Activated CD8-positive, alpha-beta memory T cell treated with anti-CD3 and anti-CD28 coated beads, Interleukin-2, amount 10 ng/mL, durations not matched to agents 7 days and 5 days (primary cell): ENCODE measurements around the gene CD300LD. TPM values are rescaled to one million over a fixed set of nuclear protein-coding genes. Genes with fewer than 3 reads are reported as not detected.
"Not testable (repeated sequence)": the region's sequence is repeated elsewhere in the genome, so short reads cannot be mapped to it uniquely, and the experiment has no call there.

Source experiments
- ATAC-seq: fragments of 150-1000 bp; cut with Tn5 transposase; one replicate; pipeline ENCODE4 v1.10.0; 2021; ENCODE audit warnings: moderate library complexity
- CTCF ChIA-PET: fragments of 350-600 bp; sonication (Branson Sonifier 250); formaldehyde crosslinking; loops from one replicate; lab custom pipeline; 2021; ENCODE audit warnings: antibody characterized with exemption; lab: Charles Lee
- DNase-seq: peaks from one replicate; pipeline ENCODE4 v3.0.0-alpha.2; 2020
- H3K27ac Mint-ChIP-seq: one replicate; pipeline ENCODE4 v1.8.0; 2021; ENCODE audit warnings: mild to moderate bottlenecking, mixed read lengths
- H3K27me3 Mint-ChIP-seq: one replicate; pipeline ENCODE4 v1.8.0; 2021; ENCODE audit warnings: mixed read lengths
- H3K36me3 Mint-ChIP-seq: one replicate; pipeline ENCODE4 v1.8.0; 2021; ENCODE audit warnings: mild to moderate bottlenecking, mixed read lengths
- H3K4me1 Mint-ChIP-seq: one replicate; pipeline ENCODE4 v1.8.0; 2021; ENCODE audit warnings: mixed read lengths
- H3K4me3 Mint-ChIP-seq: one replicate; pipeline ENCODE4 v1.8.0; 2021; ENCODE audit warnings: mild to moderate bottlenecking, moderate library complexity, mixed read lengths
- H3K9me3 Mint-ChIP-seq: one replicate; pipeline ENCODE4 v1.8.0; 2022; ENCODE audit warnings: low read depth, mixed read lengths
- total RNA-seq, 2 experiments: library from RNA; stranded (reverse); gene quantifications; one replicate each; pipeline ENCODE4 v1.2.3, GENCODE V29; 2021

The CD300LD gene
- total RNA-seq, 2 experiments from 2014 or later = not detected

DNA sequence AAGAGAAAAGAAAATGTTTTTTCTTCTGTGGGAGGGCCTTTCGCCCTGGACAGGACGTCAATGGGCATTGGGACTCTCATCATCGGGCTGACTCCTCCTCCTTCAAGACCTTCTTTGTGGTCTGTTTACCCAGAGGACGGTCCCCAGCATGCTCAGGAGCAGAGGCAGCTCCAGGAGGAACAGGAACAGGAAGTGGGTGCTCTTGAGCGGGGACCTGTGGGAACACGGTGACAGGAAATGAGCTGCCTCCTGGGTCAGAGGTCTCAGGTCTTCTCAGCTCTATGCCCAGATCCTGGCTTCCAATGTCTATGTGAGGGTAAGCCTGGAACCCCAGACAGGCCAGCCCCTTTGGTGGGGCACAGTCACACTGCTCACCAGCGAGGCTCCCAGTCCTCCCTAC, 12.2 kb downstream of the CD300LD start:
- CTCF ChIA-PET = interaction anchor here (2.7 kb wide), 1 partner anchor 13 kb away, joined by 13 read pairs; the partner anchor contains the start of gene CD300H
- H3K4me3 Mint-ChIP-seq = no peak overlapping the region
- no peaks in the 10 kb centered on the region for H3K36me3 Mint-ChIP-seq
- H3K4me1 Mint-ChIP-seq = peaks cover 14% of the 10 kb centered on the region
- no peaks in the 10 kb centered on the region for H3K9me3 Mint-ChIP-seq
- no peak overlapping the region for H3K27ac Mint-ChIP-seq
- DNase-seq = no peak
- ATAC-seq = no peak
- H3K27me3 Mint-ChIP-seq = peaks cover 17% of the 10 kb centered on the region

DNA sequence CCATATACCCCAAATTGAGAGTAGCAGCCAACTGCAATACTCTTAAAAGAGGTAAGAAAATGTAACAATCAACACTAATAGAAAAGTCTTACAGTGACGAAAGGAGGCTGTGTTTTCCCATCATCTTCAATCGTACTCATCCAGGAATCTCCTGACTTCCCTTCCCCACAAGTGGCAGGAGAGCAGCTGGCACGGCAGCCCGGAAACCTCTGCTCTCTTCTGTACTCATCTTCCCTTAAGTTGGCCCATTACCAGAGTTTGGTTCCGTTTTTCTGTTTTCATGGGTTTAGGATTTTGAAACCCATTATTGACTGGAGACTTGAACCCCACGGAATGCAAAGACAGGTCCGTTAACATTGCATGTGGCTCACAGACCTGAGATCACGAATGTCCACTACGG, 13.1 kb downstream of the CD300LD start:
- Mint-ChIP-seq H3K27me3 (peaks cover 21% of the 10 kb centered on the region), H3K36me3 (no peaks in the 10 kb centered on the region), H3K27ac (no peak overlapping the region), H3K4me3 (no peak overlapping the region), H3K9me3 (no peaks in the 10 kb centered on the region), H3K4me1 (peaks cover 14% of the 10 kb centered on the region)
- DNase-seq (no peak), ATAC-seq (no peak)
- CTCF ChIA-PET = interaction anchor here (2.7 kb wide), 1 partner anchor 12 kb away, joined by 13 read pairs; the partner anchor contains the start of gene CD300H

DNA sequence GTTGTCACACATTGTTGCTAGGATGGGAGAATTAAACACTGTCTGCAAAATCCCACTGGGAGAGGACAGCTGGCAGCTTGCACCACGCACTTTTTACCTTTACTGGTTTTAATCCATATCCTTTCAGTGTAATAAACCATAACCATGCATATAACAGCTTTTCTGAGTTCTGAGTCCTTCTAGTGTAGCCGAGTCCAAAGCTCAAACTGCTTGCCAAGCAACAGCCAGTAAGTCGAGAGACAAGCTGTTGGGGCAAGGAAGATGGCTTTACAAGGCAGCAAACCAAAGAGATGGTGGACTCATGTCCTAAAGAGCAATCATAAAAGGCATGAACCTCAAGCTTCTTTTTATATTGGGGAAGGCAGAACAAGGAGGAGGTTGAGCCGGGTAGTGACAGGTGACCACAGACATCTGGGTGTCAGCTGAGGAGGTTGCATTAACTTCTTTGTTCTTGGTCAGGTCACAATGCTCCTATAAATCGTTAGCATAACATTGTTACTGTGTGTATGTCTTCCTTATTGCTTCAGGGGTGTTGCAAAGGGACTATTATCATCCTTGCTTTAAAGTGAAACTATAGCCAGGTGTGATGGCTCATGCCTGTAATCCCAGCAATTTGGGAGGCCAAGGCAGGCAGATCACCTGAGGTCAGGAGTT, 17.5 kb downstream of the CD300LD start:
- H3K27ac Mint-ChIP-seq = no peak overlapping the region
- no peak overlapping the region for H3K4me3 Mint-ChIP-seq
- no peaks in the 10 kb centered on the region for H3K9me3 Mint-ChIP-seq
- DNase-seq (no peak), ATAC-seq (no peak)
- H3K27me3 Mint-ChIP-seq = peaks cover 45% of the 10 kb centered on the region
- H3K4me1 Mint-ChIP-seq = peaks cover 4% of the 10 kb centered on the region
- no peaks in the 10 kb centered on the region for H3K36me3 Mint-ChIP-seq
- CTCF ChIA-PET = interaction anchor here (1.5 to 2.2 kb wide), 2 partner anchors 8 to 12 kb away, joined by 5 to 6 read pairs; no protein-coding TSS in a partner anchor

DNA sequence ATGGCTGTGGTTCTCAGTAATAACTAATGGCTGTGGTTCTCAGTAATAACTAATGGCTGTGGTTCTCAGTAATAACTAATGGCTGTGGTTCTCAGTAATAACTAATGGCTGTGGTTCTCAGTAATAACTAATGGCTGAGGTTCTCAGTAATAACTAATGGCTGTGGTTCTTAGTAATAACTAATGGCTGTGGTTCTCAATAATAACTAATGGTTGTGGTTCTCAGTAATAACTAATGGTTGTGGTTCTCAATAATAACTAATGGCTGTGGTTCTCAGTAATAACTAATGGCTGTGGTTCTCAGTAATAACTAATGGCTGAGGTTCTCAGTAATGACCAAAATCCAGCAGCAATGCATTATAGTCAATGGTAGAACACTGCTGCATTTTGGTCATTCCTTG, 18.4 kb downstream of the CD300LD start:
- not testable (repeated sequence) for H3K4me1 Mint-ChIP-seq, H3K27ac Mint-ChIP-seq, DNase-seq, ATAC-seq, H3K4me3 Mint-ChIP-seq, H3K9me3 Mint-ChIP-seq, H3K36me3 Mint-ChIP-seq
- H3K27me3 Mint-ChIP-seq = peaks cover 51% of the 10 kb centered on the region
- CTCF ChIA-PET = interaction anchor here (1.5 to 2.2 kb wide), 2 partner anchors 7 to 13 kb away, joined by 5 to 6 read pairs; no protein-coding TSS in a partner anchor

DNA sequence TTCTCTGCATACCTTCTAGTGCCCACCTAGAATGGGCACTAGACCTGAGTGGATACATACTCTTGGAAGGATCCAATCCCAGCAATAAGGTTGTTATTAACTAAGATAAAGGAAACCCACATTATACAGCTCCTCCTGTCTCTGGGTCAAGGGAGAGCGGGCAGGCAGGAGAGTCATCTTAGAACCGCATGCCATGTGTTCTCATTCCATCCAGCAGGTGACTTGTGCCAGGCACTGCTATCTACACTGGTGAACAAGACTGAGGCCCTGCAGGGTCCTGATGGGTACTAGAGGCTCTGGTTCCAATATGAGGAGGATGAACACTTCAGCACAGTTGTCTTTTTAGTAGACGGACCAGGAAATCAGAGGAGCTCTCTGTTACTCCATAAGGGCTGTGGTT, 18.9 kb downstream of the CD300LD start:
- no peak for ATAC-seq
- Mint-ChIP-seq H3K4me1 (peaks cover 10% of the 10 kb centered on the region), H3K9me3 (peaks cover 3% of the 10 kb centered on the region), H3K36me3 (no peaks in the 10 kb centered on the region), H3K4me3 (no peak overlapping the region), H3K27me3 (peaks cover 55% of the 10 kb centered on the region), H3K27ac (no peak overlapping the region)
- CTCF ChIA-PET = interaction anchor here (2.2 kb wide), 1 partner anchor 14 kb away, joined by 5 read pairs; no protein-coding TSS in a partner anchor
- no peak for DNase-seq

DNA sequence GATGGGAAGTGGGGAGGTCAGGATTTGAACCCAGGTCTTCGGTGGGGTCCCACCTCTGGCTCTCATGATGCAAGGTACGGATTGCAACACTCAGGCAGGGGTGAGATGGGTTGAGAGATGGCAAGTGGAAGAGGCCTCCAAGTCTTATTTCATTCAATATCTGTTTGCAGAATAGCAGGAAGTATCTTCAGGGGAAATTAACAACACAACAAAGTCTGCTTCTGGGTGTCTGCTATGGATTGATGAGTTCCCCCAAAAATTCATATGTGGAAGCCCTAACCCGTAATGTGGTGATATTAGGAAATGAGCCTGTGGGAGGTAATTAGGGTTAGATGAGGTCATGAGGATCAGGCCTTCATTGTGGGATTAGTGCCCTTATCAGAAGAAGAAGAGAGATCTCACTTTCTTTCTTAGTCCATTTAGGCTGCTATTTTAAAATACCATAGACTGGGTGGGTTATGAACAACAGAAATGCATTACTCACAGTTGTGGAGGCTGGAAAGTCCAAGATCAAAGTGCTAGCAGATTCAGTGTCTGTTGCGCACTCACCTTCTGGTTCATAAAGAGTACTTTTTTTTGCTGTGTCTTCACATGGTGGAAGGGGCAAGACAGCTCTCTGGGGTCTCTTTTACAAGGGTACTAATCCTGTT, 20.3 kb downstream of the CD300LD start:
- no peak overlapping the region for H3K27ac Mint-ChIP-seq
- peaks cover 58% of the 10 kb centered on the region for H3K27me3 Mint-ChIP-seq
- H3K9me3 Mint-ChIP-seq = peaks cover 3% of the 10 kb centered on the region
- H3K36me3 Mint-ChIP-seq = no peaks in the 10 kb centered on the region
- DNase-seq (no peak), ATAC-seq (no peak)
- peaks cover 10% of the 10 kb centered on the region for H3K4me1 Mint-ChIP-seq
- CTCF ChIA-PET = no interaction called here
- H3K4me3 Mint-ChIP-seq = no peak overlapping the region

DNA sequence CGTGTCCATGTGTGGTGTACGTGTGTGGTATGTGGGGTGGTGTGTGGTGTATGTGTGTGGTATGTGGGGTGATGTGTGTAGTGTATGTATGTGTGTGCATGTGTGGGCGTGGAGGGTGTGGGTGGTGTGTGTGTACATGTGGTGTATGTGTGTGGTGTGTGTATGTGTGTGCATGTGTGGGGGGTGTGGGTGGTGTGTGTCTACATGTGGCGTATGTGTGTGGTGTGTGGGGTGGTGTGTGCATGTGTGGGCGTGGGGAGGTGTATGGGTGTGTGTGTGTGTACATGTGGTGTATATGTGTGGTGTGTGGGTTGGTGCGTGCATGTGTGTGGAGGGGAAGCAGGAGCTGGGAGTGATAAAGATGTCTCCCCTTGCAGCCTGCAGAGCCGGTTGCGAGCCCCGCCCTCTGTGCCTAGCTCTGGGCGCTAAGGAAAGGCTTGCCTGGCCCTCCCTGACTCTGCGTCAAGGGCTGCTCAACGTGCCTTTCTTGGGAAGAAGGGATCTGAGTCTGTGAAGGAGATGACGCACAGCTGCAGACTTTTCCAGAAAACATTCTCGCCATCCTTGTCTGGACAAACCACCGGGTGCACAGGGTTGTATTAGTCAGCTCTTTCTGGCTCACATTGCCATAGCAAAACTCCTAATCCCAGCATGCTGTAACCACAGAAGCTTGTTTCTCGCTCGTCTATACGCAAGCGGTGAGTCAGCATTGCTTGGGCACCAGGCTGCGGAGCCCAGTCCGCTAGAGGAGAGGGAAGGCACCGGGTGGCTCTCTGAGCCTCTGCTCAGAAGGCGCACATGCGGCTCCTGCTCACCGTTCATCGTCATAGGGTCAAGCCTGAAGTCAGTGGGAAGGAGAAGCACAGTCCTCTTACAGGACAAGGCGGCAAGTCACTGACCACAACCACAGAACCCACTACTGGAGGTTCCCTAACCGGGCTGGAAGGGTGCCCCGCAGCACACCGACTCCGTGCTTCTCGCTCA, 22.8 kb downstream of the CD300LD start:
- Mint-ChIP-seq H3K27ac (no peak overlapping the region), H3K4me3 (no peak overlapping the region), H3K27me3 (peaks cover 51% of the 10 kb centered on the region), H3K9me3 (peaks cover 3% of the 10 kb centered on the region), H3K4me1 (peaks cover 10% of the 10 kb centered on the region), H3K36me3 (no peaks in the 10 kb centered on the region)
- ATAC-seq (peak; percentile 36), DNase-seq (no peak)
- CTCF ChIA-PET = interaction anchor here (0.7 to 2.3 kb wide), 2 partner anchors 88 to 168 kb away, joined by 3 to 7 read pairs; partner anchors contain the start of gene RAB37

DNA sequence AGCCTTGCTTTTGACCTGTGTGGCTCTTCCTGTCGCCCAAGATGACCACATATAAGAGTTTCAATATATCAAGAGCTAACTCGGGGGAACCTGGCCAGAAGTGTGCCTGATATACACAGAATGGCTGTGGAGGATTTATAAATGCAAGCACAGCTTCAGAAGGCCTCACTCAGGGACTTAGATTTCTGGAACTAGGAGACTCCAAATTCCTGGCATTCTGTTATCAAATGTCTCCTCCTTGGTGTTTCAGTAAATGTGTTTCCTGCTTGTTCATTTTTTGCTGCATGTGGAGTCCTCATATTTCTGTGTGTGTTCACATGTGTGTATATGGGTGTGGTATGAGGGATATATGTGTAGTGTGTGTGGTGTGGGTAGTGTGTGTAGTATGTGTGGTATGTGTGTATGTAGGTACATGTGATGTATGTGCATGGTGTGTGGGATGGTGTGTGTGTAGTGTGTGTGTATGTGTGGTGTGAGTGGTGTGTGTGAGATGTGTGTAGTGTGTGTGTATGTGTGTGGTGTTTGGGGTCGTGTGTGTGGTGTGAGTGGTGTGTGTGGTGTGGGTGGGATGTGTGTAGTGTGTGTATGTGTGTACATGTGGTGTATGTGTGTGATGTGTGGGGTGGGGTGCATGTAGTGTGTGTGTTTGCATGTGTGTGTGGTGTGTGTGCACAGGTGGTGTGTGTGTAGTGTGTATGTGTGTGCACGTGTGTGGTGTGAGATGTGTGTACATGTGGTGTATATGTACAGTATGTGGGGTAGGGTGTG, 23.8 kb downstream of the CD300LD start:
- H3K36me3 Mint-ChIP-seq = no peaks in the 10 kb centered on the region
- ATAC-seq (no peak), DNase-seq (no peak)
- H3K27me3 Mint-ChIP-seq = peaks cover 51% of the 10 kb centered on the region
- no peak overlapping the region for H3K27ac Mint-ChIP-seq
- H3K4me1 Mint-ChIP-seq = peaks cover 10% of the 10 kb centered on the region
- H3K4me3 Mint-ChIP-seq = no peak overlapping the region
- H3K9me3 Mint-ChIP-seq = peaks cover 3% of the 10 kb centered on the region
- CTCF ChIA-PET = interaction anchor here (0.6 kb wide), 1 partner anchor 94 kb away, joined by 3 read pairs; no protein-coding TSS in a partner anchor

DNA sequence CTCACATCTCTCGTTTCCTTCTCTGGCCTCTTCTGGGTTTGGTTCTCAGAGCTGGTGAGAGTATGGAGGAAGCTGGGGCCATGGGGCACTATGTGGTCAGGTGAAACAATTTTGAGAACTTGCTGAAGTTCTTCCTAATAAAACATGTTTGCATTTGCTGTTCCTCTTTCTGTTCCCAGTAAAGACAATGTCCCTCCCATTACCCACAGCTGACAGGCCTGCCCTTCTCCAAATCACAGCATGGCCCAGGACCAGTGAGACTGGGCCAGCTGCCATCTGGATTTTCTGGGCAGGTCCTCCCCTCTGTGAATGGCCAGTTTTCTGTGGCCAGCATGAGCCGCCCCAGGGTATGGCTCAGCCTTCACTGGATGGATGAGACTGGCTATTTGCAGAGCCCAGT, 24.7 kb downstream of the CD300LD start, which contains the start of gene CD300H:
TSS of gene CD300H (minus strand) at position 113 of the 400 bp plus-strand sequence.
- DNase-seq = no peak
- Mint-ChIP-seq H3K27me3 (peaks cover 44% of the 10 kb centered on the region), H3K4me3 (no peak within 1 kb of the TSS), H3K9me3 (peaks cover 3% of the 10 kb centered on the region), H3K4me1 (peaks cover 10% of the 10 kb centered on the region), H3K36me3 (no peaks in the 10 kb centered on the region), H3K27ac (no peak within 1 kb of the TSS)
- CTCF ChIA-PET = interaction anchor here (1.3 to 3.5 kb wide), 9 partner anchors 13 to 200 kb away, joined by 3 to 22 read pairs (median 8); partner anchors contain the start of genes CD300C, GPR142 and RAB37
- no peak for ATAC-seq

DNA sequence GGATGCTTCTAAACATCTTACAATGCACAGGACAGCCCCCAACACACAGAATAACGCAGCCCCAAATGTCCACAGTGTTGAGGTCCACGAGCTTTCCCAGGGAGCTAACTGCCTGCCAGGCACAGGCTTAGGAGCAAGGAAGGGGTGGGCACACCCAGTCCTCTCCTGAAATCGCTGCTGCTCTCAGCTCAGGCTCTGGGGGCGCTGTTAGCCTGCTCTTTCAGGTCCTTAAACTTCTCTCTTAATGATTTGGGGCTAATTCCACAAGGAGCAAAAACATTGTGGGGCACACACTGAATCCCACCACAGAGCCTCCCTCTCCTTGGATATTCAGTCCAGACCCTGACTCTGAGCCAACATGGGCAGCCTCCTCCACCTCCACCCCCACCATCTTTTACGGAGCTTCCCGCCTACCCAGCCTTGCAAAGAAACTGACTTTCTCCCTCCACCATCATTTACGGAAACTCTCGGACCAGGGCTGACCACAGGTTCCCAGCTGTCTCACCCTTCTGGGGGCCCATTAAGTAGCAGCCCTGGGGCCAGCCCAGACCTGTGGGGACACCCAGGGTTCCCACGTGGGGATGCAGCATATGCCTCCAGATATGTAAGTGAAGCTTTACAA, 25.8 kb downstream of the CD300LD start:
- CTCF ChIA-PET = interaction anchor here (0.6 to 3.5 kb wide), 33 partner anchors 8 to 292 kb away, joined by 3 to 22 read pairs (median 4); partner anchors contain the start of genes CD300C, CD300LB, CD300LD and GPR142
- DNase-seq (peak; percentile 53), ATAC-seq (peak; percentile 45)
- H3K36me3 Mint-ChIP-seq = no peaks in the 10 kb centered on the region
- H3K9me3 Mint-ChIP-seq = peaks cover 3% of the 10 kb centered on the region
- no peak overlapping the region for H3K27ac Mint-ChIP-seq
- H3K4me1 Mint-ChIP-seq = peaks cover 10% of the 10 kb centered on the region
- H3K4me3 Mint-ChIP-seq = no peak overlapping the region
- peaks cover 43% of the 10 kb centered on the region for H3K27me3 Mint-ChIP-seq

DNA sequence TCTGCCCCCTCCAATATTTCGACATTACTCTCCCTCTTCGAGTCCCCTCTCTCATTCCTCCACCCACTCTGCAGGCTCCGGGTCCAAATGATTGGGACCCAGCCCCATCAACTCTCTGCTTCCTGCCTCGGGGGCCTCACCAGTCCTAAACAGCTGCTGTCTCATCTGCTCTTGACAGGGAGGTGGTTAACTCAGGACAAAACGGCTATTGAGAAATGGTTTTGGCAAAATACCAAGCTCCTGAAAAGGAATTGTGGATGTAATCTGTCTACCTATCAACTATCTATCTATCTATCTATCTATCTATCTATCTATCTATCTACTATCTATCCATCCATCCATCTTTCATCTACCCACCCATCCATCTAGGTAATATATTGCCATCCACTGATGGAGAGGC, 27.0 kb downstream of the CD300LD start:
- Mint-ChIP-seq H3K9me3 (peaks cover 3% of the 10 kb centered on the region), H3K4me3 (no peak overlapping the region), H3K27me3 (peaks cover 37% of the 10 kb centered on the region), H3K36me3 (no peaks in the 10 kb centered on the region), H3K4me1 (peaks cover 10% of the 10 kb centered on the region), H3K27ac (no peak overlapping the region)
- DNase-seq (no peak), ATAC-seq (no peak)
- CTCF ChIA-PET = interaction anchor here (0.7 to 3.5 kb wide), 8 partner anchors 8 to 171 kb away, joined by 3 to 22 read pairs (median 4); no protein-coding TSS in a partner anchor

DNA sequence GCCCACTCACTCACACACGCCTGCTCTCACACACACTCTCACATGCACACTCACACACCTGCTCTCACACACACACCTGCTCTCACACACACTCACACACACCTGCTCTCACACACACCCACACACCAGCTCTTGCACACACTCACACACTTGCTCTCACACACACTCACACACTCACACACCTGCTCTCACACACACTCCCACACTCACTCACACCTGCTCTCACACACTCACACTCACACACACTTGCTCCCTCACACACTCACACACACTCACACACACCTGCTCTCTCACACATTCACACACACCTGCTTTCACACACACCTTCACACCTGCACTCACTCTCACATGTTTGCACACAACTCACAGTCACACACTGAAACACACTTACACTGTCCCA, 28.7 kb downstream of the CD300LD start:
- Mint-ChIP-seq H3K4me1 (peaks cover 8% of the 10 kb centered on the region), H3K27me3 (peaks cover 25% of the 10 kb centered on the region), H3K27ac (no peak overlapping the region), H3K9me3 (peaks cover 2% of the 10 kb centered on the region), H3K4me3 (no peak overlapping the region), H3K36me3 (no peaks in the 10 kb centered on the region)
- CTCF ChIA-PET = no interaction called here
- no peak for ATAC-seq
- no peak for DNase-seq
